Erythroblast (primary cell): Measurements from ENCODE around the gene TRIAP1.

Source experiments
- DNase-seq, 2 experiments: peaks; one replicate each; lab custom pipeline; 2025; lab: John Stamatoyannopoulos, UW
- GATA1 ChIP-seq: IDR thresholded peaks from 2 replicates; pipeline ENCODE4 v1.6.1; 2011; ENCODE audit warnings: low read depth, mild to moderate bottlenecking, control low read depth, low read length, moderate library complexity
- POLR2A ChIP-seq: IDR thresholded peaks from 2 replicates; pipeline ENCODE4 v1.6.1; 2011; ENCODE audit warnings: mild to moderate bottlenecking, low read length

Gene TRIAP1

DNA sequence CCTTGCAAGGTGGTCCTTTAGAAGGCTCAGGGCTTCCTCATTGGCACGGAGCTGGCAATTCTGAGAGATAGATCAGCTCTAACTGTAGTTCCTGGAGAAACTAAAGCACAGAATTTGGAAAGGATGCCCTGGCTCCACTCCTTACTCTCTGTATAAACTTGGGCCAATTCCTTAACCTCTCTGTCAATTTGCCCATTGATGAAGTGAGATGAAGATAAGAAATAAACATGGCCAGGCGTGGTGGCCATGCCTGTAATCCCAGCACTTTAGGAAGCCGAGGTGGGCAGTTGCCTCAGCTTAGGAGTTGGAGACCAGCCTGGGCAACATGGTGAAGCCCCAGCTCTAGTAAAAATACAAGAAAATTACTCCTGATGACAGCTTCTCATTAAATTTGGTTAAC is 42.3 kb downstream of the TRIAP1 start:
- DNase-seq, result no peak
- TF ChIP-seq POLR2A (no peak), GATA1 (no peak)

DNA sequence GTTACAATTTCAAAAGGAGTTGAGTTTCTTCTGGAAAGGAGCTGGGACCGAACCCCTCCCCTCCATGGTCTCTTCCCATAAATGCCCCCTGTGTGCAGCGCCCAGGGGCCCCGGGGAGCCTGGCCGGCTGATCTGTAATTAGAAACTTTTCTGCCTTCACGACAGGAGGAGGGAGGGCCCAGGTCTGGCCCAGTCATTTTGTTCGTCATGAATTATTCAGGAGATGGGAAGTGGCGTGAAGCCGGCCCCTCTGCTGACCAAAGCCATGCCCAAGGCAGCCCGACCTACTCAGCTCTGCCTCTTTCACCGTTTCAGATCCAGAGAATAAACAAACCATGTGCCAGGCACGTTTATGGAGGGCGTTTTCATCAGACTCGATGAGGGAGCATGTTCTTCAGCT is 44.0 kb downstream of the TRIAP1 start:
- no peak for DNase-seq
- TF ChIP-seq GATA1, result no peak
- no peak for TF ChIP-seq POLR2A

DNA sequence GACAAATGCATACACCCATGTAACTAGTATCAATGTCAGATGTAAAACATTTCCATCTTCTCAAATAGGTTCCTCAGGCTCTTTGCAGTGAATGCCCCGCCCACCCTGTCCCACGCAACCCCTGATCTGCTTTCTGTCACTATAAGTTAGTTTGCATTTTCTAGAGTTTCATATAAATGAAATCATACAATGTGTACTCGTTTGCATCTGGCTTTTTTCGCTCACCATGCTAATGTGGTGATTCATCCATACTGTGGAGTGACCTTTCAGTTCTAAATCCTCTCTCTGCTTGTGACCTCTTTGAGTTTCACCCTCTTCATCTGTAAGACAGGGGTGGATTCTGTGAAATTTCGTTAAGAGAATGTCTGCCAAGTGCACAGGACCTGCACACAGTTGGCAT is 46.7 kb downstream of the TRIAP1 start:
- no peak for DNase-seq
- no peak for TF ChIP-seq GATA1
- TF ChIP-seq POLR2A, result no peak

DNA sequence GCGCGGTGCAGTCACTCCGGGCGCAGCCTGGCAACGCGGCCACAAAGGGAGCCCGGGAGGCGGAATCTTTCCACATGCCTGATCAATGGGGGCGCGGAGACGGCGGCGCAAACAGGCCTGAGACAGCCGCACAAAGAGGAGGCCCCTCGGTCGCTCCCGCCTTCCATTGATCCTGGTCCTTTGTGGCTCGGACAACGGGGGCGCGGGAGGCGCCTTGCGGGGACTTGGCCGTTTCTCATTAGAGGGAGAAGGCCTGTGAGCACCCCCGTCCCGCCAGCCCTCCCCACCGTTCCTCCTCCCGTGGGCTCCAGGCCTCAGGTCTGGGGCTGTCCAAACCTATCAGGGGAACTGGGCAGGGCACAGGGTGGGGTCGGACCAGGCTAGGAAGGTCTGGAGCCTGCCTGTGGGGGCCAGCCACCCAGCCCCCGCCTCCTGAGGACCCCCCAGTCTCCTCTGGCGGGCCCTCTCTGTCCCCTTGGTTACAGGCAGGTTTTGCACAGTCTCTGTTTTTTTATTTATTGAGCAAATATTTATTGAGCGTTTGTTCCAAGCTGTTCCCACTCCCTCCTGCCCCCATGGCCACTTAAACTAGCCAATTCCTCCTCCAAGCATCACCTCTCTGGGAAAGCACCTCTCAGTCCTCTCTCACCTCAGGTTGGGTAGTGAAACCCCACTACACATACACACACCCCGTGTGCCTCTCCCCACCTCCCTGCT is 48.2 kb downstream of the TRIAP1 start:
- no peak for DNase-seq
- TF ChIP-seq POLR2A (no peak), GATA1 (no peak)

DNA sequence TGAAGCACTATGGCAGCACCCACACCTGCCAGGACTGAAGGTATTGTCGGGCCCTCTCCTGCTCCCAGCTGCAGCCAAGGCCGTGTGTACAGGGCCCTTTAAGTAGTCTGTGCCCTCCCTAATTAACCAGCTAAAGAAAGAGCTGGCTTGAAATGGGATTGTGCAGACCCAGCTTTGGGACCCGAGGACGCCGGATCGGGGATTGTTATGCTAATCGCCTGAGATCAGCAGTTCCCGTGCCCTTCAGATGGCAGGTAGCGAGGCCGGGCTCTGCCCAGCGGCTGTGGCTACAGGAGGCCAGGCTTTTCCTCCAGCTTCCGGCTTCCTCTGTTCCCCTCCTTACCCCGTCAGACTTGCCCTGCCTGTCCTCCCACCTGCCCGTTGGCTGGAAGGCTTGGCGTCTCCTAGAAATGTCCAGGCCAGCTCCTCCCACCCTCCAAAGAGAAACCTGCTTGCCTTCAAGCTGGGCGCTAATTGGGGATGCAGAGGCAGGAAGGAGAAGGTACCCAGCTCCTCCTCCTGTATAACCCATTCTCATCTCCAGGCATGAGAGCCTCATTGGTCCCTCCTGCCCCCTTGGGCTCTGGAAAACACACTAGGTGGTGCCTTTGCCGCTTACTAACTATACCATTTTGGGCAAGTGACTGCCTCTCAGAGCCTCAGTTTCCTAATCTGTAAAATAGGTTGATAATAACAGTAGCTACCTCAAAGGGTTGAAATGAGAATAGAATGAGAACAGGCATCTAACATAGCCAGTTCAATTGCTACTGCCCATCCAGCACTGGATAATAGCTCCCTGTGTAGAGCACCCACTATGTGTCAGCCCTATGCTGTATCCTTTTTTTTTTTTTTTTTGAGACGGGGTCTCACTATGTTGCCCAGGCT is 51.5 kb downstream of the TRIAP1 start:
- no peak for DNase-seq
- no peak for TF ChIP-seq POLR2A
- TF ChIP-seq GATA1, result no peak
